SK-N-SH (cell line): ENCODE measurements around the gene PHF21B. TPM values are rescaled to one million over a fixed set of nuclear protein-coding genes. Genes with fewer than 3 reads are reported as not detected.

Experiments used
- CTCF ChIA-PET: fragments of 300-600, 350-600 bp; formaldehyde crosslinking; extraction: SDS; loops from one replicate; lab custom pipeline; 2021; lab: Yijun Ruan, JAX
- POLR2A ChIA-PET: fragments of 350-600 bp; sonication (Branson Sonifier 250); formaldehyde crosslinking; extraction: SDS; loops from one replicate; lab custom pipeline; 2020; ENCODE audit warnings: antibody characterized with exemption, inconsistent platforms; lab: Yijun Ruan, JAX
- DNase-seq: peaks from one replicate; pipeline ENCODE4 v3.0.0; 2012
- H2AFZ ChIP-seq: fragments of 200-600 bp; sonication (generic); 2 replicates; pipeline ENCODE4 v1.8.1; 2016; ENCODE audit warnings: antibody characterized with exemption, mild to moderate bottlenecking, low read depth
- H3F3A ChIP-seq: fragments of 200-600 bp; sonication (generic); replicated peaks from 2 replicates; pipeline ENCODE3; 2016; ENCODE audit warnings: antibody characterized with exemption, mild to moderate bottlenecking; ENCODE audit not compliant: insufficient read depth
- H3K27ac ChIP-seq, 2 experiments: fragments of 200-500 bp in 1 of 2; fragments of 200-600 bp in 1 of 2; sonication (Bioruptor generic) in 1 of 2; sonication (generic), shearing (Covaris generic) in 1 of 2; 2 replicates each; pipeline versions ENCODE4 v1.5.1 to v1.6.1; 2014 to 2016; ENCODE audit warnings: low read depth in 2 of 2, inconsistent platforms in 1 of 2, low read length in 1 of 2, mild to moderate bottlenecking in 1 of 2, mixed read lengths in 1 of 2
- H3K27me3 ChIP-seq: fragments of 200-600 bp; sonication (generic), shearing (Covaris generic); 2 replicates; pipeline ENCODE4 v1.6.1; 2016; ENCODE audit warnings: mixed run types; ENCODE audit not compliant: insufficient read depth
- H3K36me3 ChIP-seq, 2 experiments: fragments of 200-500 bp in 1 of 2; fragments of 200-600 bp in 1 of 2; sonication (Bioruptor generic) in 1 of 2; sonication (generic) in 1 of 2; replicated peaks in 1 of 2; 2 replicates each; pipeline versions ENCODE3 to v1.5.1; 2014 to 2016; ENCODE audit warnings: low read length in 1 of 2, mild to moderate bottlenecking in 1 of 2; ENCODE audit not compliant: insufficient read depth in 2 of 2, control insufficient read depth in 1 of 2
- H3K4me1 ChIP-seq, 2 experiments: fragments of 200-500 bp in 1 of 2; fragments of 200-600 bp in 1 of 2; sonication (Bioruptor generic) in 1 of 2; sonication (generic), shearing (Covaris generic) in 1 of 2; 2 replicates each; pipeline versions ENCODE4 v1.5.1 to v1.6.1; 2014 to 2016; ENCODE audit warnings: low read depth in 1 of 2, low read length in 1 of 2, mixed run types in 1 of 2; ENCODE audit not compliant: insufficient read depth in 2 of 2, control insufficient read depth in 1 of 2
- H3K4me2 ChIP-seq: fragments of 200-600 bp; sonication (generic), shearing (Covaris generic); 2 replicates; pipeline ENCODE4 v1.6.1; 2017; ENCODE audit warnings: mixed run types
- H3K4me3 ChIP-seq, 2 experiments: fragments of 200-500 bp in 1 of 2; fragments of 200-600 bp in 1 of 2; sonication (Bioruptor generic) in 1 of 2; sonication (generic), shearing (Covaris generic) in 1 of 2; 2 replicates each; pipeline versions ENCODE4 v1.5.1 to v1.8.1; 2014 to 2016; ENCODE audit warnings: low read depth in 2 of 2, inconsistent platforms in 1 of 2, low read length in 1 of 2, mild to moderate bottlenecking in 1 of 2, mixed read lengths in 1 of 2, moderate library complexity in 1 of 2
- H3K79me2 ChIP-seq: fragments of 200-600 bp; sonication (generic); 2 replicates; pipeline ENCODE4 v1.8.1; 2017; ENCODE audit warnings: mild to moderate bottlenecking; ENCODE audit not compliant: insufficient read depth
- H3K9ac ChIP-seq: fragments of 200-600 bp; sonication (generic); 2 replicates; pipeline ENCODE4 v1.6.1; 2017; ENCODE audit warnings: mixed run types
- H3K9me2 ChIP-seq: fragments of 200-600 bp; sonication (generic); 2 replicates; pipeline ENCODE4 v1.6.1; 2017; ENCODE audit warnings: mixed run types
- H3K9me3 ChIP-seq: fragments of 200-600 bp; sonication (generic); 2 replicates; pipeline ENCODE4 v1.6.1; 2017; ENCODE audit warnings: mixed run types, mild to moderate bottlenecking, moderate library complexity
- H4K20me1 ChIP-seq: fragments of 200-600 bp; sonication (generic); 2 replicates; pipeline ENCODE4 v1.6.1; 2017; ENCODE audit warnings: mild to moderate bottlenecking, mixed run types; ENCODE audit not compliant: insufficient read depth
- CHD2 ChIP-seq: fragments of 150-350 bp; IDR thresholded peaks from 2 replicates; pipeline ENCODE4 v1.6.1; 2018; ENCODE audit warnings: low read length; ENCODE audit not compliant: partially characterized antibody
- FOSL2 ChIP-seq: IDR thresholded peaks from 2 replicates; pipeline ENCODE4 v1.4.0; 2012; ENCODE audit warnings: low read depth, mild to moderate bottlenecking, moderate library complexity, borderline replicate concordance
- FOXM1 ChIP-seq: IDR thresholded peaks from 2 replicates; pipeline ENCODE4 v1.4.0; 2012; ENCODE audit warnings: low read depth, mild to moderate bottlenecking
- GABPA ChIP-seq: IDR thresholded peaks from 2 replicates; pipeline ENCODE4 v1.4.0; 2012; ENCODE audit warnings: low read depth, mild to moderate bottlenecking
- GATA2 ChIP-seq: sonication (generic); formaldehyde crosslinking; IDR thresholded peaks from 2 replicates; pipeline ENCODE4 v1.5.0; 2020; ENCODE audit warnings: mild to moderate bottlenecking, missing genetic modification reagents
- JUND ChIP-seq: IDR thresholded peaks from 2 replicates; pipeline ENCODE4 v1.4.0; 2012
- MEF2A ChIP-seq: IDR thresholded peaks from 2 replicates; pipeline ENCODE4 v1.4.0; 2012; ENCODE audit warnings: low read depth, borderline replicate concordance
- NRF1 ChIP-seq: IDR thresholded peaks from 2 replicates; pipeline ENCODE4 v1.6.1; 2012; ENCODE audit warnings: low read depth, mild to moderate bottlenecking, low read length
- RFX5 ChIP-seq: IDR thresholded peaks from 2 replicates; pipeline ENCODE4 v1.6.1; 2012; ENCODE audit warnings: mild to moderate bottlenecking, improper control_type of control experiment, low read length
- SIN3A ChIP-seq: IDR thresholded peaks from 2 replicates; pipeline ENCODE4 v1.6.1; 2012; ENCODE audit warnings: low read depth, mild to moderate bottlenecking, low read length, moderate library complexity, borderline replicate concordance
- TAF1 ChIP-seq: IDR thresholded peaks from 2 replicates; pipeline ENCODE4 v1.6.1; 2012; ENCODE audit warnings: low read depth, mild to moderate bottlenecking, low read length, moderate library complexity, borderline replicate concordance
- TCF12 ChIP-seq: IDR thresholded peaks from 2 replicates; pipeline ENCODE4 v1.4.0; 2012
- TEAD4 ChIP-seq: IDR thresholded peaks from 2 replicates; pipeline ENCODE4 v1.4.0; 2012; ENCODE audit warnings: mild to moderate bottlenecking, borderline replicate concordance; ENCODE audit not compliant: insufficient read depth
- USF1 ChIP-seq: IDR thresholded peaks from 2 replicates; pipeline ENCODE4 v1.4.0; 2012; ENCODE audit warnings: low read depth, borderline replicate concordance
- USF2 ChIP-seq: fragments of 150-350 bp; IDR thresholded peaks from 2 replicates; pipeline ENCODE4 v1.6.1; 2017; ENCODE audit warnings: antibody characterized with exemption, low read length, low read depth, borderline replicate concordance
- ZBTB33 ChIP-seq: IDR thresholded peaks from 2 replicates; pipeline ENCODE4 v1.4.0; 2012; ENCODE audit warnings: low read depth, borderline replicate concordance
- WGBS: methylation state at CpG from one replicate; pipeline ENCODE4 v1.1.6; 2017; ENCODE audit warnings: low lambda C conversion rate; 5-methylcytosine and 5-hydroxymethylcytosine counted together
- polyA plus RNA-seq, 3 experiments: library from polyadenylated mRNA; depleted of rRNA; stranded (reverse); fragments of >200 nt; gene quantifications; 2 replicates each; pipeline ENCODE4 v1.2.3, GENCODE V29; 2012

Gene PHF21B
- polyA plus RNA-seq, 1 of the 3 experiments (the other 2 are of a cell fraction): 0.76 TPM

DNA sequence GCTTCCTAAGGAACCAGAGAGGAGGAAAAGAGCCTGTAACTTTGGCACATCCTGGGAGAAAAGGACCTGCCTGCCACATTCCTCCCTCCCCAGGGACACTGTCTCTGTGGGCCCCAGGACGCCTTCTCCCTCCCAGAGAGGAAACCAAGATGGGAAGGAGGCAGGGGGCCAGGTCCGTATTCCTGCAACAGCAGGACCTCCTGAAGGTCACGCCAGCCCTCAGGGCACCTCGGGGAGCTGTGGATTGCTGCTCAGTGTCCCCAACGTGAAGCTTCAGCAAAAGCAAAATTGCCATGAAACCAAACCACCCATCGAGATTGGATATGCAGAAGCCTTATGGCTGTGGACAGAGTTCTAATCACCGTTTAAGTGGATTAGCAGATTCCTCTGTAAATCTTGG, 170.7 kb downstream of the PHF21B start (continued):
- no peak for TF ChIP-seq USF2
- no peak for TF ChIP-seq TCF12
- no peak for TF ChIP-seq MEF2A
- TF ChIP-seq, all 33 proteins: peak for 0

DNA sequence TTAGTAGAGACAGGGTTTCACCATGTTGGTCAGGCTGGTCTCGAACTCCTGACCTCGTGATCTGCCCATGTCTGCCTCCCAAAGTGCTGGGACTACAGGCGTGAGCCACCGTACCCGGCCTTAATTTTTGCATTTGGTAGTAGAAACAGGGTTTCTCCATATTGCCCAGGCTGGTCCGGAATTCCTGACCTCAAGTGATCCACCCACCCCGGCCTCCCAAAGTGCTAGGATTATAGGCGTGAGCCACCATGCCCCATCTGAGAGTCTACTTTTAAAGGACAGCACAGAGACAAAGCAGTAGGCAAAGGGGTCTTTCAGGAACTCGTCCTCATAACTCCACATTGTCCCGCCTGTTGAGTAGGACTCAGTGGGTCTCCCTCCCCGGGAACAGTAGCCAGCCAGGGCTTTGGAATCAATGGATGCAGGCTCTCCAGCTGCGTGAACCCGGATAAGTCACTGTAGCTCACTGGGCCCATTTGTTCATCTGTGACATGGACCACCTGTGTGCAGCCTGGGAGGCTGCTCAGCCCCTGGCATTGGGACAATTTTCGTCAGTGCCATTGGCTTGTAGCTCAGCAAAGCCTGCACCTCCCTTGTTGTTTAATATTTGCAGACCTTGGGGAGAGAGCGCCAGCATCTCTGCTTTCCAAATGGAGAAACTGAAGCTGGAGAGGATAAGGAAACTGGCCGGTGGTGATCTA, 171.3 kb downstream of the PHF21B start:
- 51% methylated on average over 9 of the region's 16 CpGs for WGBS

More for the DNA sequence above, 171.3 kb downstream of the PHF21B start:
- POLR2A ChIA-PET: interaction anchor here (0.7 kb wide), 1 partner anchor 21 kb away, joined by 3 read pairs; no protein-coding TSS in a partner anchor
- Histone ChIP-seq H3K9me3 (no peaks in the 10 kb centered on the region), H3K79me2 (no peaks in the 10 kb centered on the region), H3K9me2 (no peaks in the 10 kb centered on the region), H2AFZ (no peak overlapping the region), H3F3A (no peaks in the 10 kb centered on the region), H3K27ac (no peak overlapping the region), H3K27me3 (no peaks in the 10 kb centered on the region), H4K20me1 (no peaks in the 10 kb centered on the region), H3K4me1 (peaks cover 0 to 7% of the 10 kb centered on the region in 2 experiments; a peak in 1 of 4 replicates), H3K4me2 (no peak overlapping the region), H3K36me3 (no peaks in the 10 kb centered on the region), H3K9ac (no peak overlapping the region), H3K4me3 (no peak overlapping the region)
- CTCF ChIA-PET: interaction anchor here (1.0 to 1.1 kb wide), 2 partner anchors 11 to 18 kb away, joined by 3 to 4 read pairs; no protein-coding TSS in a partner anchor
- DNase-seq: no peak
- no peak for TF ChIP-seq SIN3A
- TF ChIP-seq CHD2: no peak
- TF ChIP-seq TEAD4: no peak
- TF ChIP-seq ZBTB33: no peak
- TF ChIP-seq NRF1: no peak
- no peak for TF ChIP-seq TAF1
- TF ChIP-seq MEF2A: no peak
- no peak for TF ChIP-seq FOSL2
- TF ChIP-seq FOXM1: no peak
- no peak for TF ChIP-seq USF1
- TF ChIP-seq RFX5: no peak
- TF ChIP-seq JUND: no peak
- TF ChIP-seq GATA2: no peak
- no peak for TF ChIP-seq GABPA
